GM15510 (cell line): Measurements from ENCODE around the gene ICE1.

Experiments used
- POLR2A ChIP-seq: IDR thresholded peaks from 3 replicates; pipeline ENCODE4 v1.6.1; 2011; ENCODE audit warnings: borderline replicate concordance; ENCODE audit not compliant: insufficient read length; ENCODE audit errors: extremely low read depth

ICE1 gene

GRCh38 chr5:5387192-5387591 is 35.3 kb upstream of the ICE1 start:
- TF ChIP-seq POLR2A = no peak

GRCh38 chr5:5387777-5388176 is 34.7 kb upstream of the ICE1 start:
- TF ChIP-seq POLR2A = no peak

- no peak for TF ChIP-seq POLR2A
These were observed 24.4 kb upstream of the ICE1 start for GRCh38 chr5:5398071-5398470.

GRCh38 chr5:5401095-5401494 is 21.4 kb upstream of the ICE1 start:
- TF ChIP-seq POLR2A = no peak

GRCh38 chr5:5403741-5404140 is 18.7 kb upstream of the ICE1 start:
- TF ChIP-seq POLR2A = no peak

- TF ChIP-seq POLR2A = no peak
These were observed 18.1 kb upstream of the ICE1 start for GRCh38 chr5:5404381-5404780.

GRCh38 chr5:5405441-5405840 is 17.0 kb upstream of the ICE1 start:
- TF ChIP-seq POLR2A = no peak

GRCh38 chr5:5407924-5408323 is 14.6 kb upstream of the ICE1 start:
- no peak for TF ChIP-seq POLR2A

- TF ChIP-seq POLR2A = no peak
These were observed 13.2 kb upstream of the ICE1 start for GRCh38 chr5:5409151-5409810.

GRCh38 chr5:5414999-5415398 is 7.5 kb upstream of the ICE1 start:
- no peak for TF ChIP-seq POLR2A

GRCh38 chr5:5416733-5417132 is 5.7 kb upstream of the ICE1 start:
- no peak for TF ChIP-seq POLR2A

GRCh38 chr5:5418006-5418405 is 4.5 kb upstream of the ICE1 start:
- TF ChIP-seq POLR2A = no peak

GRCh38 chr5:5418764-5419163 is 3.7 kb upstream of the ICE1 start:
- TF ChIP-seq POLR2A = no peak

GRCh38 chr5:5419291-5420210 is 2.9 kb upstream of the ICE1 start:
- no peak for TF ChIP-seq POLR2A

GRCh38 chr5:5420251-5420650 is 2.2 kb upstream of the ICE1 start:
- TF ChIP-seq POLR2A = no peak

- no peak for TF ChIP-seq POLR2A
These were observed 1.1 kb upstream of the ICE1 start for GRCh38 chr5:5421149-5421960.

GRCh38 chr5:5422819-5423515 is 490 bp downstream of the ICE1 start:
- no peak for TF ChIP-seq POLR2A
